ENCODE results near the gene ZNF536.

DNA sequence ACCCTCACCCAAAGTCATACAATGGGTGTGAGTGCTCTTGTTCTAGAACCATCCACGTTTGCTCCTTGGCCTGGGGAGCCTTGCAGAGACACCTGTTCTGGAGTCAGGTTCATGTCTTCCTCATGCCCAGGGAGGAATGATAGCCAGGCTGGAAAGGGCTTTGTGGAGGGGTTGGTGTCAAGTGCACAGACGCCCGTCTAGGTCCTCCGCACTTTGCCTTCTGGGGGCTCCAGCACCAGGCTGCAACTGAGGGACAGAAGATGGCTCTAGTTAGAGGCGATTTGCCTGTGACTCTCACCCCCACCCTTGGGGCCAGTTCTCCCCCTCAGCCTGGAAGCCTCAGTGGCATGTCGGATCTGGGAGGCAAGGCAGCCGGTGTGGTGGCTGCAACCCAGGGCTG, 47.2 kb upstream of the ZNF536 start:
- TF ChIP-seq, protein P1, sequence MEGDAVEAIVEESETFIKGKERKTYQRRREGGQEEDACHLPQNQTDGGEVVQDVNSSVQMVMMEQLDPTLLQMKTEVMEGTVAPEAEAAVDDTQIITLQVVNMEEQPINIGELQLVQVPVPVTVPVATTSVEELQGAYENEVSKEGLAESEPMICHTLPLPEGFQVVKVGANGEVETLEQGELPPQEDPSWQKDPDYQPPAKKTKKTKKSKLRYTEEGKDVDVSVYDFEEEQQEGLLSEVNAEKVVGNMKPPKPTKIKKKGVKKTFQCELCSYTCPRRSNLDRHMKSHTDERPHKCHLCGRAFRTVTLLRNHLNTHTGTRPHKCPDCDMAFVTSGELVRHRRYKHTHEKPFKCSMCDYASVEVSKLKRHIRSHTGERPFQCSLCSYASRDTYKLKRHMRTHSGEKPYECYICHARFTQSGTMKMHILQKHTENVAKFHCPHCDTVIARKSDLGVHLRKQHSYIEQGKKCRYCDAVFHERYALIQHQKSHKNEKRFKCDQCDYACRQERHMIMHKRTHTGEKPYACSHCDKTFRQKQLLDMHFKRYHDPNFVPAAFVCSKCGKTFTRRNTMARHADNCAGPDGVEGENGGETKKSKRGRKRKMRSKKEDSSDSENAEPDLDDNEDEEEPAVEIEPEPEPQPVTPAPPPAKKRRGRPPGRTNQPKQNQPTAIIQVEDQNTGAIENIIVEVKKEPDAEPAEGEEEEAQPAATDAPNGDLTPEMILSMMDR (IDR thresholded peaks at IDR 0.05): no peak
- no peak for TF ChIP-seq POLR2A (IDR thresholded peaks at IDR 0.05)
